GM04504 (cell line): Measurements from ENCODE around the gene AKNAD1.
A peak's percentile ranks its signal among the peaks of the same experiment; 100 is the strongest.

Experiments
- DNase-seq: peaks from one replicate; pipeline ENCODE4 v3.0.0-alpha.2; 2012; ENCODE audit warnings: low read depth

Gene AKNAD1

GRCh38 chr1:108863984-108864383 is 7.1 kb upstream of the AKNAD1 start:
- DNase-seq = no peak

GRCh38 chr1:108862698-108863477 is 6.0 kb upstream of the AKNAD1 start:
- DNase-seq = no peak

GRCh38 chr1:108862017-108862610 is 5.2 kb upstream of the AKNAD1 start:
- no peak for DNase-seq

- DNase-seq = no peak
Measured at GRCh38 chr1:108861566-108861965, 4.7 kb upstream of the AKNAD1 start.

GRCh38 chr1:108860190-108860907 is 3.5 kb upstream of the AKNAD1 start:
- no peak for DNase-seq

- no peak for DNase-seq
Measured at GRCh38 chr1:108858230-108858950, 1.5 kb upstream of the AKNAD1 start.

- peak; percentile 64 for DNase-seq
Measured at GRCh38 chr1:108854221-108855019, 2.5 kb downstream of the AKNAD1 start.

GRCh38 chr1:108852221-108852975 is 4.5 kb downstream of the AKNAD1 start:
- no peak for DNase-seq

- no peak for DNase-seq
Measured at GRCh38 chr1:108851567-108851966, 5.3 kb downstream of the AKNAD1 start.

- DNase-seq = no peak
Measured at GRCh38 chr1:108850929-108851328, 6.0 kb downstream of the AKNAD1 start.

GRCh38 chr1:108848806-108849205 is 8.1 kb downstream of the AKNAD1 start:
- no peak for DNase-seq

GRCh38 chr1:108847494-108847893 is 9.4 kb downstream of the AKNAD1 start:
- DNase-seq = no peak

GRCh38 chr1:108845991-108846390 is 10.9 kb downstream of the AKNAD1 start:
- no peak for DNase-seq

- no peak for DNase-seq
Measured at GRCh38 chr1:108845446-108845845, 11.4 kb downstream of the AKNAD1 start.

- DNase-seq = no peak
Measured at GRCh38 chr1:108843390-108844137, 13.3 kb downstream of the AKNAD1 start.

GRCh38 chr1:108842525-108843181 is 14.2 kb downstream of the AKNAD1 start:
- DNase-seq = no peak

GRCh38 chr1:108841703-108842102 is 15.2 kb downstream of the AKNAD1 start:
- DNase-seq = no peak

- no peak for DNase-seq
Measured at GRCh38 chr1:108832929-108833328, 24.0 kb downstream of the AKNAD1 start.

GRCh38 chr1:108831225-108831624 is 25.7 kb downstream of the AKNAD1 start:
- peak; percentile 62 for DNase-seq
